Colonic mucosa (tissue), 4 donors: ENCODE data around the gene LMBR1. TPM values are rescaled to one million over a fixed set of nuclear protein-coding genes. Genes with fewer than 3 reads are reported as not detected.
"Not testable (repeated sequence)": the region's sequence is repeated elsewhere in the genome, so short reads cannot be mapped to it uniquely, and the experiment has no call there.

ENCODE experiments used
- DNase-seq: peaks from one replicate; pipeline ENCODE4 v3.0.0-alpha.2; 2020
- H3K27ac ChIP-seq: fragments of 200-600 bp; one replicate; pipeline ENCODE4 v1.8.0; 2021
- H3K27me3 ChIP-seq: fragments of 200-600 bp; one replicate; pipeline ENCODE4 v1.8.0; 2021
- H3K36me3 ChIP-seq: fragments of 200-600 bp; one replicate; pipeline ENCODE4 v1.8.0; 2021
- H3K4me1 ChIP-seq: fragments of 200-600 bp; one replicate; pipeline ENCODE4 v1.8.0; 2021; ENCODE audit warnings: mild to moderate bottlenecking
- H3K4me3 ChIP-seq: fragments of 200-600 bp; one replicate; pipeline ENCODE4 v1.8.0; 2021
- H3K9ac ChIP-seq, 2 donors: one replicate each; pipeline ENCODE4 v1.7.0; 2013; ENCODE audit warnings: control low read depth in 2 of 2, low read depth in 2 of 2, low read length in 2 of 2
- H3K9me3 ChIP-seq: fragments of 200-600 bp; one replicate; pipeline ENCODE4 v1.8.0; 2021
- CTCF ChIP-seq: fragments of 200-600 bp; IDR thresholded peaks from one replicate; pipeline ENCODE4 v1.8.0; 2022; ENCODE audit warnings: antibody characterized with exemption, mild to moderate bottlenecking
- intact Hi-C: fragments of 100-400 bp; cut with DNase I; formaldehyde crosslinking; loops from one replicate; pipeline ENCODE4 v1.14.1; 2022
- total RNA-seq, 2 donors: library from RNA; stranded (reverse); fragmentation: NEBNext Ultra II Directional in 1 of 2; extraction: Animal tissue kit (Norgen Biotek cat#: 25700) in 1 of 2; gene quantifications; one replicate each; pipeline ENCODE4 v1.2.1, GENCODE V29; 2021
- donor health status: healthy.
- donor health status: DM: no; HTN: no; CAD: no.
- donor health status: DM: no; HTN: no; CAD: no.

Gene LMBR1
- total RNA-seq, 2 donors from 2014 or later = 41.4 to 42.0 TPM

GRCh38 chr7:156639426-156640256 lies 253.3 kb downstream of the LMBR1 start:
- Histone ChIP-seq H3K4me1 (peaks cover 3% of the 10 kb centered on the region), H3K4me3 (peak overlapping the region; percentile 79), H3K9me3 (no peaks in the 10 kb centered on the region), H3K27ac (peak overlapping the region; percentile 56), H3K27me3 (no peaks in the 10 kb centered on the region), H3K36me3 (no peaks in the 10 kb centered on the region), H3K9ac (peak overlapping the region in 1 of 2 donors; percentile 70)
- intact Hi-C loops = loop anchor here (10.0 kb wide), 1 partner anchor 125 kb away; no protein-coding TSS in a partner anchor
- TF ChIP-seq CTCF = no peak
- DNase-seq = no peak

GRCh38 chr7:156638443-156639077 lies 254.4 kb downstream of the LMBR1 start:
- Histone ChIP-seq H3K27me3 (no peaks in the 10 kb centered on the region), H3K27ac (no peak overlapping the region), H3K4me1 (peaks cover 3% of the 10 kb centered on the region), H3K9me3 (no peaks in the 10 kb centered on the region), H3K9ac (no peak overlapping the region), H3K36me3 (no peaks in the 10 kb centered on the region), H3K4me3 (no peak overlapping the region)
- intact Hi-C loops = no loop called here
- TF ChIP-seq CTCF = no peak
- DNase-seq = no peak

- H3K9ac ChIP-seq, H3K27ac ChIP-seq, H3K9me3 ChIP-seq, H3K36me3 ChIP-seq, intact Hi-C loops, H3K4me3 ChIP-seq, DNase-seq, H3K4me1 ChIP-seq, H3K27me3 ChIP-seq: not testable (repeated sequence)
Observed at GRCh38 chr7:156637093-156637492, 255.9 kb downstream of the LMBR1 start.

- Histone ChIP-seq H3K27me3 (no peaks in the 10 kb centered on the region), H3K27ac (no peak overlapping the region), H3K9me3 (no peaks in the 10 kb centered on the region), H3K36me3 (no peaks in the 10 kb centered on the region), H3K4me3 (no peak overlapping the region), H3K4me1 (peaks cover 3% of the 10 kb centered on the region), H3K9ac (no peak overlapping the region)
- no peak for DNase-seq
- no peak for TF ChIP-seq CTCF
- intact Hi-C loops = no loop called here
Observed at GRCh38 chr7:156635529-156636385, 257.2 kb downstream of the LMBR1 start.

- TF ChIP-seq CTCF = no peak
- intact Hi-C loops = no loop called here
- Histone ChIP-seq H3K4me3 (no peak overlapping the region), H3K9me3 (no peaks in the 10 kb centered on the region), H3K27ac (no peak overlapping the region), H3K9ac (no peak overlapping the region), H3K27me3 (no peaks in the 10 kb centered on the region), H3K36me3 (no peaks in the 10 kb centered on the region), H3K4me1 (no peaks in the 10 kb centered on the region)
- DNase-seq = no peak
Observed at GRCh38 chr7:156634117-156634516, 258.9 kb downstream of the LMBR1 start.
